ENCODE results near the gene F2R. TPM values are rescaled to one million over a fixed set of nuclear protein-coding genes. Genes with fewer than 3 reads are reported as not detected.

The F2R gene
- 331 and 335 TPM in 2 replicates for total RNA-seq

GRCh38 chr5:76715736-76716455, at the start of gene F2R:
Gene F2R, plus strand, starts transcription at chr5:76716126. Its CDS starts 182 bp downstream, at chr5:76716308.

Small RNA genes within 50 kb of the gene (small RNA-seq; reads per million reads assigned to genes)
- gene RF02154, result not detected
- not detected for gene RF02155

Other genes starting within 250 kb of the F2R start
- gene F2RL2, start 92.7 kb upstream of the F2R start, total RNA-seq, result 0.76 and 1.3 TPM in 2 replicates
- 126 and 135 TPM in 2 replicates for gene F2RL1, start 102.9 kb downstream of the F2R start, total RNA-seq
- not detected in 2 replicates for gene S100Z, start 133.9 kb downstream of the F2R start, total RNA-seq
- gene CRHBP, start 236.9 kb downstream of the F2R start, total RNA-seq, result 0.29 TPM in 1 of 2 replicates, not detected in the other

Measured in vein endothelial cell (primary cell).